Measurements from ENCODE around the gene ZSCAN5C. TPM values are rescaled to one million over a fixed set of nuclear protein-coding genes. Genes with fewer than 3 reads are reported as not detected.
A peak's percentile ranks its signal among the peaks of the same experiment; 100 is the strongest.
"Not testable (repeated sequence)": the region's sequence is repeated elsewhere in the genome, so short reads cannot be mapped to it uniquely, and the experiment has no call there.

The ZSCAN5C gene
- total RNA-seq, 1 experiment from 2014 or later, result not detected

GRCh38 chr19:56170261-56170660, 31.8 kb upstream of the ZSCAN5C start:
- no peak overlapping the region for H2AFZ ChIP-seq
- H3K9me3 ChIP-seq (ENCODE audit: insufficient read depth, low read depth), result no peaks in the 10 kb centered on the region
- H4K20me1 ChIP-seq (ENCODE audit: insufficient read depth), result no peaks in the 10 kb centered on the region
- H3K4me3 ChIP-seq, result no peak overlapping the region
- peaks cover 21% of the 10 kb centered on the region for H3K27me3 ChIP-seq (ENCODE audit: insufficient read depth, low read depth)
- H3K4me1 ChIP-seq (replicated peaks; ENCODE audit: insufficient read depth), result peaks cover 5% of the 10 kb centered on the region
- TF ChIP-seq EZH2 (IDR thresholded peaks at IDR 0.05; ENCODE audit: low read depth) (no peak), CTCF (conservative IDR thresholded peaks at IDR 0.05) (no peak)
- no peaks in the 10 kb centered on the region for H3K79me2 ChIP-seq (ENCODE audit: low read depth)
- no peaks in the 10 kb centered on the region for H3K9me2 ChIP-seq (ENCODE audit: insufficient read depth)
- ChIA-PET POLR2A (ENCODE audit: unreplicated experiment) (interaction anchor here (0.5 to 0.6 kb wide), 2 partner anchors 9 to 144 kb away, joined by 16 to 20 read pairs; partner anchors contain the start of gene ZSCAN5A), CTCF (interaction anchor here (0.6 to 0.7 kb wide), 3 partner anchors 16 to 1852 kb away, joined by 4 to 7 read pairs (median 6); no protein-coding TSS in a partner anchor)
- 0 out of 2 replicates have a peak, but pooled peaks cover 6% of the 10 kb centered on the region for H3F3A ChIP-seq (ENCODE audit: insufficient read depth, low read depth)
- no TSS peak for BruUV-seq (replicated peaks)
- H3K27ac ChIP-seq, result no peak overlapping the region
- DNase-seq, result peak; percentile 67 to 80
- H3K36me3 ChIP-seq (ENCODE audit: low read depth), result no peaks in the 10 kb centered on the region
- peak overlapping the region; percentile 51 for H3K4me2 ChIP-seq
- intact Hi-C loops (cut with micrococcal nuclease; ENCODE audit: unreplicated experiment), result loop anchor here (2.0 kb wide), 1 partner anchor 29 kb away; the partner anchor contains the start of gene ZNF444

- CTCF ChIA-PET, result interaction anchor here (0.5 kb wide), 1 partner anchor 102 kb away, joined by 4 read pairs; no protein-coding TSS in a partner anchor
- Histone ChIP-seq H3K4me2 (no peak overlapping the region), H3K9me3 (ENCODE audit: insufficient read depth, low read depth) (no peaks in the 10 kb centered on the region), H3K9me2 (ENCODE audit: insufficient read depth) (no peaks in the 10 kb centered on the region), H3K4me1 (replicated peaks; ENCODE audit: insufficient read depth) (peaks cover 5% of the 10 kb centered on the region), H3F3A (ENCODE audit: insufficient read depth, low read depth) (0 out of 2 replicates have a peak, but pooled peaks cover 6% of the 10 kb centered on the region), H3K36me3 (ENCODE audit: low read depth) (no peaks in the 10 kb centered on the region), H3K27me3 (ENCODE audit: insufficient read depth, low read depth) (peaks cover 43% of the 10 kb centered on the region), H3K4me3 (no peak overlapping the region), H4K20me1 (ENCODE audit: insufficient read depth) (no peaks in the 10 kb centered on the region), H3K79me2 (ENCODE audit: low read depth) (no peaks in the 10 kb centered on the region), H3K27ac (no peak overlapping the region), H2AFZ (no peak overlapping the region)
- intact Hi-C loops (cut with micrococcal nuclease; ENCODE audit: unreplicated experiment), result no loop called here
- no TSS peak for BruUV-seq (replicated peaks)
- POLR2A ChIA-PET (ENCODE audit: unreplicated experiment), result no interaction called here
- TF ChIP-seq CTCF (conservative IDR thresholded peaks at IDR 0.05) (no peak), EZH2 (IDR thresholded peaks at IDR 0.05; ENCODE audit: low read depth) (no peak)
- no peak for DNase-seq
Observed at GRCh38 chr19:56174086-56174485, 28.0 kb upstream of the ZSCAN5C start.

- no peaks in the 10 kb centered on the region for H3K9me3 ChIP-seq (ENCODE audit: insufficient read depth, low read depth)
- H3K9me2 ChIP-seq (ENCODE audit: insufficient read depth), result no peaks in the 10 kb centered on the region
- intact Hi-C loops (cut with micrococcal nuclease; ENCODE audit: unreplicated experiment), result no loop called here
- H3K4me2 ChIP-seq, result no peak overlapping the region
- H4K20me1 ChIP-seq (ENCODE audit: insufficient read depth), result no peaks in the 10 kb centered on the region
- H3K27me3 ChIP-seq (ENCODE audit: insufficient read depth, low read depth), result peaks cover 43% of the 10 kb centered on the region
- BruUV-seq (replicated peaks), result no TSS peak
- no peaks in the 10 kb centered on the region for H3K79me2 ChIP-seq (ENCODE audit: low read depth)
- no peak overlapping the region for H3K27ac ChIP-seq
- H3K36me3 ChIP-seq (ENCODE audit: low read depth), result no peaks in the 10 kb centered on the region
- peaks cover 5% of the 10 kb centered on the region for H3K4me1 ChIP-seq (replicated peaks; ENCODE audit: insufficient read depth)
- no peak overlapping the region for H3K4me3 ChIP-seq
- H2AFZ ChIP-seq, result no peak overlapping the region
- DNase-seq, result no peak
- ChIA-PET CTCF (interaction anchor here (0.5 kb wide), 2 partner anchors 103 to 1669 kb away, joined by 4 read pairs; no protein-coding TSS in a partner anchor), POLR2A (ENCODE audit: unreplicated experiment) (no interaction called here)
- 0 out of 2 replicates have a peak, but pooled peaks cover 6% of the 10 kb centered on the region for H3F3A ChIP-seq (ENCODE audit: insufficient read depth, low read depth)
- TF ChIP-seq CTCF (conservative IDR thresholded peaks at IDR 0.05), result no peak
- TF ChIP-seq EZH2 (IDR thresholded peaks at IDR 0.05; ENCODE audit: low read depth), result no peak
Observed at GRCh38 chr19:56174550-56174949, 27.5 kb upstream of the ZSCAN5C start.

GRCh38 chr19:56175861-56176307, 26.2 kb upstream of the ZSCAN5C start, which contains the start of gene GALP:
Gene GALP (plus strand): TSS chr19:56176008. CDS start chr19:56177109, 1,101 bp downstream.
- DNase-seq; H3K36me3 ChIP-seq (ENCODE audit: low read depth); H3F3A ChIP-seq (ENCODE audit: insufficient read depth, low read depth); H3K9me2 ChIP-seq (ENCODE audit: insufficient read depth); H3K4me2 ChIP-seq; H3K9me3 ChIP-seq (ENCODE audit: insufficient read depth, low read depth); BruUV-seq (replicated peaks); H2AFZ ChIP-seq; H3K4me3 ChIP-seq; H4K20me1 ChIP-seq (ENCODE audit: insufficient read depth); H3K27ac ChIP-seq; intact Hi-C loops (cut with micrococcal nuclease; ENCODE audit: unreplicated experiment); H3K4me1 ChIP-seq (replicated peaks; ENCODE audit: insufficient read depth); POLR2A ChIA-PET (ENCODE audit: unreplicated experiment); H3K79me2 ChIP-seq (ENCODE audit: low read depth): not testable (repeated sequence)
- CTCF ChIA-PET, result interaction anchor here (0.5 kb wide), 1 partner anchor 112 kb away, joined by 5 read pairs; no protein-coding TSS in a partner anchor
- peaks cover 53% of the 10 kb centered on the region for H3K27me3 ChIP-seq (ENCODE audit: insufficient read depth, low read depth)

- H3K27me3 ChIP-seq (ENCODE audit: insufficient read depth, low read depth), result peaks cover 57% of the 10 kb centered on the region
- H3K9me3 ChIP-seq (ENCODE audit: insufficient read depth, low read depth); H2AFZ ChIP-seq; intact Hi-C loops (cut with micrococcal nuclease; ENCODE audit: unreplicated experiment); H3K4me1 ChIP-seq (replicated peaks; ENCODE audit: insufficient read depth); POLR2A ChIA-PET (ENCODE audit: unreplicated experiment); H3K36me3 ChIP-seq (ENCODE audit: low read depth); H3F3A ChIP-seq (ENCODE audit: insufficient read depth, low read depth); H3K4me2 ChIP-seq; H3K4me3 ChIP-seq; H3K79me2 ChIP-seq (ENCODE audit: low read depth); H4K20me1 ChIP-seq (ENCODE audit: insufficient read depth); BruUV-seq (replicated peaks); DNase-seq; H3K27ac ChIP-seq; H3K9me2 ChIP-seq (ENCODE audit: insufficient read depth): not testable (repeated sequence)
- CTCF ChIA-PET, result interaction anchor here (0.6 kb wide), 1 partner anchor 93 kb away, joined by 3 read pairs; no protein-coding TSS in a partner anchor
Observed at GRCh38 chr19:56176310-56176709, 25.8 kb upstream of the ZSCAN5C start.
